Measurements from ENCODE around the gene AURKB. TPM values are rescaled to one million over a fixed set of nuclear protein-coding genes. Genes with fewer than 3 reads are reported as not detected.
"Not testable (repeated sequence)": the region's sequence is repeated elsewhere in the genome, so short reads cannot be mapped to it uniquely, and the experiment has no call there.

The AURKB gene
- total and polyA plus RNA-seq, 2 of the 4 experiments (the other 2 are of a cell fraction), result 45.9 to 62.0 TPM

DNA sequence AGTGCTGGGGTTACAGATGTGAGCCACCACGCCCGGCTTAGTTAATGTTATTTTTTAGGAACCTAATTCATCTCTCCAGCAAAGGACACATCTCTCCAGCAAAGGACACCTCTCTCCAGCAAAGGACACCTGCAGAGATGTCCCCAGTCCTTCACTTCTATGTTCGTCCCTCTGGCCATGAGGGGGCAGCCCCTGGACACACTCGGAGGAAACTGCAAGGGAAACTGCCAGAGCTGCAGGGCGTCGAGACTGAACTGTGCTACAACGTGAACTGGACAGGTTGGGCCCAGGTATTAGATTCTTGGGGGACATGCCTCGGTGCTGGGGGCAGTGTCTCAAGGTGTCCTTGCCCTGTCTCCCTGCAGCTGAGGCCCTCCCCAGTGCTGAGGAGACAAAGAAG, 43.4 kb upstream of the AURKB start:
- Histone ChIP-seq H4K5ac (ENCODE audit: low read depth, low read length) (no peak overlapping the region), H2BK20ac (ENCODE audit: low read depth, low read length) (no peak overlapping the region), H4K20me1 (ENCODE audit: insufficient read depth, low read length) (no peaks in the 10 kb centered on the region), H3K18ac (ENCODE audit: low read depth, low read length) (no peak overlapping the region), H3K9ac (ENCODE audit: low read depth, low read length) (no peak overlapping the region), H3K56ac (ENCODE audit: extremely low read depth, insufficient read depth, low read length) (no peak overlapping the region), H3K27ac (ENCODE audit: insufficient read depth, low read length) (no peak overlapping the region), H3K4me1 (ENCODE audit: control insufficient read depth, insufficient read depth, low read length) (no peaks in the 10 kb centered on the region; the same call in 1 of the 2 replicates), H3K9me3 (ENCODE audit: control insufficient read depth, insufficient read depth, low read length) (no peaks in the 10 kb centered on the region), H3K4ac (ENCODE audit: low read depth, low read length) (no peak overlapping the region), H2BK120ac (ENCODE audit: low read depth, low read length) (no peak overlapping the region), H3K23ac (ENCODE audit: low read depth, low read length) (no peak overlapping the region), H2AK5ac (ENCODE audit: low read depth, low read length) (no peak overlapping the region), H4K91ac (ENCODE audit: insufficient read depth, low read depth, low read length) (no peak overlapping the region), H3K79me1 (ENCODE audit: low read depth in 1 of 2, low read length in 2 of 2) (peaks cover 20 to 28% of the 10 kb centered on the region in 2 experiments), H3K9me1 (ENCODE audit: insufficient read depth, low read length) (0 out of 2 replicates have a peak, but pooled peaks cover 4% of the 10 kb centered on the region), H2BK5ac (ENCODE audit: low read depth, low read length, poor library complexity, severe bottlenecking) (no peak overlapping the region), H2AK9ac (replicated peaks; ENCODE audit: low read depth, low read length, poor library complexity) (no peak overlapping the region), H3K14ac (replicated peaks; ENCODE audit: low read depth, low read length) (no peak overlapping the region), H3K4me2 (ENCODE audit: low read depth, low read length) (no peak overlapping the region), H2AFZ (replicated peaks; ENCODE audit: low read length, poor library complexity) (no peak overlapping the region), H4K8ac (ENCODE audit: low read depth in 2 of 2, low read length in 2 of 2) (no peak overlapping the region), H2BK15ac (ENCODE audit: low read depth, low read length) (no peak overlapping the region), H3K36me3 (ENCODE audit: control insufficient read depth, insufficient read depth, low read length) (peaks cover 30% of the 10 kb centered on the region), H3K27me3 (ENCODE audit: control insufficient read depth, insufficient read depth, low read length) (no peaks in the 10 kb centered on the region), H3K4me3 (ENCODE audit: insufficient read depth, low read depth, low read length) (no peak overlapping the region)
- CTCF ChIA-PET, result no interaction called here
- POLR2A ChIA-PET (ENCODE audit: unreplicated experiment), result no interaction called here
- 85% methylated on average over 5 of the region's 8 CpGs; no CpG with 5 or more reads in 1 of the 2 experiments for WGBS, 2 experiments (ENCODE audit: extremely low coverage in 2 of 2, insufficient read length in 1 of 2)
- no peak for ATAC-seq (ENCODE audit: low read depth)
- BruUV-seq (replicated peaks), result no TSS peak
- DNase-seq, result no peak
- TF ChIP-seq CTCF (conservative IDR thresholded peaks at IDR 0.05; ENCODE audit: low read depth, low read length), result peak; percentile 15; the same call in 1 of the 2 replicates
- no peak for TF ChIP-seq USF2 (IDR thresholded peaks at IDR 0.05; ENCODE audit: low read depth, low read length)
- in situ Hi-C loops (cut with MboI; ENCODE audit: low sequenced_read_pairs) (no loop called here), intact Hi-C loops (cut with micrococcal nuclease) (no loop called here), dilution Hi-C loops (cut with HindIII; ENCODE audit: low sequenced_read_pairs, unreplicated experiment) (no loop called here)

GRCh38 chr17:8251411-8251810, 41.0 kb upstream of the AURKB start:
- intact Hi-C loops (cut with micrococcal nuclease); H3K9me3 ChIP-seq (ENCODE audit: control insufficient read depth, insufficient read depth, low read length); H3K4ac ChIP-seq (ENCODE audit: low read depth, low read length); DNase-seq; H2BK20ac ChIP-seq (ENCODE audit: low read depth, low read length); H2BK5ac ChIP-seq (ENCODE audit: low read depth, low read length, poor library complexity, severe bottlenecking); H2BK15ac ChIP-seq (ENCODE audit: low read depth, low read length); H3K18ac ChIP-seq (ENCODE audit: low read depth, low read length); H3K4me3 ChIP-seq (ENCODE audit: insufficient read depth, low read depth, low read length); H2AK9ac ChIP-seq (replicated peaks; ENCODE audit: low read depth, low read length, poor library complexity); H2AK5ac ChIP-seq (ENCODE audit: low read depth, low read length); H2AFZ ChIP-seq (replicated peaks; ENCODE audit: low read length, poor library complexity); ATAC-seq (ENCODE audit: low read depth); H4K8ac ChIP-seq (ENCODE audit: low read depth in 2 of 2, low read length in 2 of 2); H3K4me1 ChIP-seq (ENCODE audit: control insufficient read depth, insufficient read depth, low read length); H3K9ac ChIP-seq (ENCODE audit: low read depth, low read length); in situ Hi-C loops (cut with MboI; ENCODE audit: low sequenced_read_pairs); H3K4me2 ChIP-seq (ENCODE audit: low read depth, low read length); H4K5ac ChIP-seq (ENCODE audit: low read depth, low read length); H3K27ac ChIP-seq (ENCODE audit: insufficient read depth, low read length); POLR2A ChIA-PET (ENCODE audit: unreplicated experiment); H3K14ac ChIP-seq (replicated peaks; ENCODE audit: low read depth, low read length); H3K56ac ChIP-seq (ENCODE audit: extremely low read depth, insufficient read depth, low read length); BruUV-seq (replicated peaks); H4K20me1 ChIP-seq (ENCODE audit: insufficient read depth, low read length); H3K27me3 ChIP-seq (ENCODE audit: control insufficient read depth, insufficient read depth, low read length); H2BK120ac ChIP-seq (ENCODE audit: low read depth, low read length); dilution Hi-C loops (cut with HindIII; ENCODE audit: low sequenced_read_pairs, unreplicated experiment); H4K91ac ChIP-seq (ENCODE audit: insufficient read depth, low read depth, low read length); H3K23ac ChIP-seq (ENCODE audit: low read depth, low read length): not testable (repeated sequence)
- peaks cover 10% of the 10 kb centered on the region; the same call in 1 of the 2 replicates for H3K9me1 ChIP-seq (ENCODE audit: insufficient read depth, low read length)
- no CpG with 5 or more reads among the region's 2 CpGs for WGBS, 2 experiments (ENCODE audit: extremely low coverage in 2 of 2, insufficient read length in 1 of 2)
- peaks cover 19% of the 10 kb centered on the region for H3K36me3 ChIP-seq (ENCODE audit: control insufficient read depth, insufficient read depth, low read length)
- H3K79me1 ChIP-seq (ENCODE audit: low read depth in 1 of 2, low read length in 2 of 2), result peaks cover 20 to 35% of the 10 kb centered on the region in 2 experiments
- CTCF ChIA-PET, result interaction anchor here (0.7 kb wide), 1 partner anchor 191 kb away, joined by 3 read pairs; no protein-coding TSS in a partner anchor
